ENCODE measurements around the gene ZNF76.
"Not testable (repeated sequence)": the region's sequence is repeated elsewhere in the genome, so short reads cannot be mapped to it uniquely, and the experiment has no call there.

Gene ZNF76

DNA sequence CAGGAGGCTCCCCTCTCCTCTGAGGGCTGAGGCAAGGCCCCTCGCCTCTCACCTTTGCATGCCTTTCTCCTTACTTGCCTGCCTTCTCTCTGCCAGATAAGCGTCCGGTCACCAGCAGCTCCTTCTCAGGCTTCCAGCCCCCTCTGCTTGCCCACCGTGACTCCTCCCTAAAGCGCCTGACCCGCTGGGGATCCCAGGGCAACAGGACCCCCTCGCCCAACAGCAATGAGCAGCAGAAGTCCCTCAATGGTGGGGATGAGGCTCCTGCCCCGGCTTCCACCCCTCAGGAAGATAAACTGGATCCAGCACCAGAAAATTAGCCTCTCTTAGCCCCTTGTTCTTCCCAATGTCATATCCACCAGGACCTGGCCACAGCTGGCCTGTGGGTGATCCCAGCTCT is 61.6 kb downstream of the ZNF76 start:
- CTCF ChIA-PET, result interaction anchor here (0.6 to 1.4 kb wide), 2 partner anchors 9 to 230 kb away, joined by 3 read pairs; no protein-coding TSS in a partner anchor
- DNase-seq, result no peak
- peaks cover 17% of the 10 kb centered on the region for H3K4me1 Mint-ChIP-seq
- H3K27me3 Mint-ChIP-seq, result no peaks in the 10 kb centered on the region
- peaks cover 70% of the 10 kb centered on the region for H3K36me3 Mint-ChIP-seq
- no peak overlapping the region for H3K4me3 Mint-ChIP-seq
- H3K9me3 Mint-ChIP-seq, result no peaks in the 10 kb centered on the region
- peak overlapping the region; percentile 42 for H3K27ac Mint-ChIP-seq

DNA sequence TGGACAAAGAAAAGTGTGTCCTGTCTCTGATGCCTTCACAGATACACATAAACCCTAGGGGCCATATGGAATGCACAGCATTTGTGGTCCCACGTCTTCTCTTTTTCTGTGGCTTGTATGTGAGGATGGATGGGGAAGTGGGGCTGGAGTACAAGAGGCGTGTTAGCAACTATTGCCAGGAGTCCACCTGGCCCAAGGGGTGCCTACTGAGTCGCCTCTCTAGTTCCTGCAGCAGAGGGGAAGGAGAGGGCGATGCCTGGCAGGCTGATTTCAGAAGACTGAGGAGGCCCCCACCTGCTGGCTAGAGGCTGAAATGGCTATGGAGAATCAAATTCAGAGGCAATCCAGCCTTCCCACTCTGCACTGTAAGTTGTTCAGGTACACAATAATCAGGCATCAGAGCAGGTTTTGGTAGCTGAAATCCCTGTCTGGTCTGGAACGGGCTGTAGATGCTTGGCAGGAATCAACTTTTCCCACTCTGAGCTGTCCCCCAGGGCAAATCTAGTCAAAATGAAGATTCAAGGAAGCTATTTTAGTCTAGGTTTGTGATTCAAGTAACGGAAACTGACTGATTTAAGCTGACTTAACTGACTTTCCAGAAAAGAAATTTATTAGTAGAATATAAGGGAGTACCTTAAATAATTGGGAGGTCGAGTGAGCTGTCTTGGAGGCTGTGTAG is 68.0 kb downstream of the ZNF76 start:
- DNase-seq, result peak; percentile 86
- CTCF ChIA-PET, result interaction anchor here (0.6 to 8.9 kb wide), 15 partner anchors 9 to 341 kb away, joined by 3 to 174 read pairs (median 5); partner anchors contain the start of genes DEF6 and PPARD
- H3K27me3 Mint-ChIP-seq, result no peaks in the 10 kb centered on the region
- H3K4me1 Mint-ChIP-seq, result peaks cover 22% of the 10 kb centered on the region
- H3K27ac Mint-ChIP-seq, result peak overlapping the region; percentile 67
- H3K4me3 Mint-ChIP-seq, result no peak overlapping the region
- peaks cover 36% of the 10 kb centered on the region for H3K36me3 Mint-ChIP-seq
- H3K9me3 Mint-ChIP-seq, result peaks cover 3% of the 10 kb centered on the region

DNA sequence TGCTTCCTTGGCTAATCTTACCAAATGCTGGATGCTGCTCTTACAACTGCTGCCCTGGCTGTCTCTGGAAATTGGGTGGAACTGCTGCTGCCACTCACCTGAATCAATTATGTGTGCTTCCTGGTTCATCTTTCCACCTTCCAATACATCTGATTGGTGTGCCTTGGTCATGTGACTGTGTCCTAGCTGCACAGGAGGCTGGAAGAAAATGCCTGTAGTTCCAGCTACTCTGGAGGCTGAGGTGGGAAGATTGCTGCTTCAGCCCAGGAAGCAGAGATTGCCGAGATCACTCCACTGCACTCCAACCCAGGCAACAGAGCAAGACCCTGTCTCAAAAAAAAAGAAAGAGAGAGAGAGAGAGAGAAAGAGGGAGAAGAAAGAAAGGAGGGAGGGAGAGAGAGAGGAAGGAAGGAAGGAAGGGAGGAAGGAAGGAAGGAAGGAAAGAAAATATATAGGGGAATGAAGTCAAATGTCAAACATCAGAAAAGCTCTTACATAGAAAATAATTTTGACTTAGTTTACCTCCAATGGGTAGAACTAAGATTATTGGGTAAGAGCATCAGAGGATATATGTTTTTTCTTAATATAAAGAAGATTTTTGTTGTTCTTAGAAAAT is 68.7 kb downstream of the ZNF76 start:
- no peak for DNase-seq
- Mint-ChIP-seq H3K9me3 (peaks cover 6% of the 10 kb centered on the region), H3K4me3 (no peak overlapping the region), H3K36me3 (peaks cover 40% of the 10 kb centered on the region), H3K4me1 (peaks cover 28% of the 10 kb centered on the region), H3K27ac (no peak overlapping the region), H3K27me3 (no peaks in the 10 kb centered on the region)
- CTCF ChIA-PET, result interaction anchor here (0.6 to 8.9 kb wide), 14 partner anchors 10 to 341 kb away, joined by 3 to 174 read pairs (median 4); partner anchors contain the start of genes DEF6 and PPARD

DNA sequence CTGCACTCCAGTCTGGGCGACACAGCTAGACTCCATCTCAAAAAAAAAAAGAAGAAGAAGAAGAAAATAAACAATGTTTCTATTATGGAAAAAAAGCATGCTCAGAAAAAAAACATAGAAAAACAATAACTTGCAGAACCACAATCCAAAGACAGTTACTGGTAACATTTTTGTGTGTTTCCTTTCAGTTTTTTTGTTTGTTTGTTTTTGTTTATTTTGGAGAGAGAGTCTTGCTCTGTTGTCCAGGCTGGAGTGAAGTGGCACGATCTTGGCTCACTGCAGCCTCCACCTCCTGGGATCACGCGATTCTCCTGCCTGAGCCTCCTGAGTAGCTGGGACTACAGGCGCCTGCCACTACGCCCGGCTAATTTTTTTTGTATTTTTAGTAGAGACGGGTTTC is 69.4 kb downstream of the ZNF76 start:
- not testable (repeated sequence) for DNase-seq, H3K4me3 Mint-ChIP-seq, H3K27me3 Mint-ChIP-seq
- H3K27ac Mint-ChIP-seq, result peak overlapping the region; percentile 24
- peaks cover 12% of the 10 kb centered on the region for H3K9me3 Mint-ChIP-seq
- H3K36me3 Mint-ChIP-seq, result peaks cover 42% of the 10 kb centered on the region
- H3K4me1 Mint-ChIP-seq, result peaks cover 29% of the 10 kb centered on the region
- CTCF ChIA-PET, result interaction anchor here (0.6 to 8.9 kb wide), 5 partner anchors 24 to 285 kb away, joined by 3 to 174 read pairs (median 3); partner anchors contain the start of gene DEF6

DNA sequence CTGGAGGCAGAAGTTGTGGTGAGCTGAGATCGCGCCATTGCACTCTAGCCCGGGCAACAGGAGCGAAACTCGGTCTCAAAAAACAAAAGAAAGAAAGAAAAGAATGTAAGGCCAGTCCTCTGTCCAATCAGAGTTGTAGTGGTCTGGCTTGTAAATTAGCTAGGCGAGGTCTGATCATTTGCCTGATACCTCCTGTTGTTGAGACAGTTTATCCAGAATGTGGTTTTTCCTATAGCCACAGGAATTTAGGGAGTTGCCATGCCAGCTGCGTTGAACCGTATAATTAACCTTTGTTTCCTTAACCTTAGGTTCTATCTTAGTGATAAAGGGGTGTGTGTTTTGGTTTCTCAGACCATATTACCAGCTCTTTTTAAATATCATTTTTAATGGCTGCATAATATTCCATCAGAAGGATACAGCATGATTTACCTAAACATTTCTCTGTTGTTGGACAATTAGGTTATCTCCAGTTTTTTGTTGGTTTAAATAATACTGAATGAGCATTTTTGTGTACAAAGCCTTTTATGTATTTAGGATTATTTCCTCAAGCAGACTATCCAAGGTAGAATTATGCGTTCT is 71.1 kb downstream of the ZNF76 start:
- CTCF ChIA-PET, result interaction anchor here (0.5 to 8.9 kb wide), 3 partner anchors 32 to 677 kb away, joined by 3 to 174 read pairs (median 3); partner anchors contain the start of gene DEF6
- Mint-ChIP-seq H3K4me3 (no peak overlapping the region), H3K9me3 (peaks cover 23% of the 10 kb centered on the region), H3K27ac (no peak overlapping the region), H3K36me3 (peaks cover 38% of the 10 kb centered on the region), H3K4me1 (peaks cover 29% of the 10 kb centered on the region), H3K27me3 (peaks cover 13% of the 10 kb centered on the region)
- no peak for DNase-seq

DNA sequence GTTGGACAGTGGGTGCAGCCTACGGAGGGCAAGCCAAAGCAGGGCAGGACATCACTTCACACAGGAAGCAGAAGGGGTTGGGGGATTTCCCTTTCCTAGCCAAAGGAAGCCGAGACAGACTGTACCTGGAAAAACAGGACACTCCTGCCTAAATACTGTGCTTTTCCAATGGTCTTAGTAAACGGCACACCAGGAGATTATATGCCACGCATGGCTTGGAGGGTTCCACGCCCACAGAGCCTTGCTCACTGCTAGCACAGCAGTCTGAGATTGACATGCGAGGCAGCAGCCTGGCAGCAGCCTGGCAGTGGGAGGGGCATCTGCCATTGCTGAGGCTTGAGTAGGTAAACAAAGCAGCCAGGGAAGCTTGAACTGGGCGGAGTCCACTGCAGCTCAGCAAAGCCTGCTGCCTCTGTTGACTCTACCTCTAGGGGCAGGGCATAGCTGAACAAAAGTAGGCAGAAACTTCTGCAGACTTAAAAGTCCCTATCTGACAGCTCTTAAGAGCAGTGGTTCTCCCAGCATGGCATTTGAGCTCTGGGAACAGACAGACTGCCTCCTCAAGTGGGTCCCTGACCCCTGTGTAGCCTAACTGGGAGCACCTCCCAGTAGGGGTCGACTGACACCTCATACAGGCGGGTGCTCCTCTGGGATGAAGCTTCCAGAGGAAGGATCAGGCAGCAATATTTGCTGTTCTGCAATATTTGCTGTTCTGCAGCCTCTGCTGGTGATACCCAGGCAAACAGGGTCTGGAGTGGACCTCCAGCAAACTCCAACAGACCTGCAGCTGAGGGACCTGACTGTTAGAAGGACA is 72.7 kb downstream of the ZNF76 start:
- Mint-ChIP-seq H3K36me3 (peaks cover 40% of the 10 kb centered on the region), H3K27ac (peak overlapping the region; percentile 19), H3K9me3 (peaks cover 24% of the 10 kb centered on the region), H3K27me3 (peaks cover 19% of the 10 kb centered on the region), H3K4me1 (peaks cover 32% of the 10 kb centered on the region)
- DNase-seq, result peak; percentile 77
- not testable (repeated sequence) for H3K4me3 Mint-ChIP-seq
- CTCF ChIA-PET, result interaction anchor here (0.7 to 8.9 kb wide), 5 partner anchors 10 to 115 kb away, joined by 3 to 174 read pairs (median 3); partner anchors contain the start of gene DEF6

DNA sequence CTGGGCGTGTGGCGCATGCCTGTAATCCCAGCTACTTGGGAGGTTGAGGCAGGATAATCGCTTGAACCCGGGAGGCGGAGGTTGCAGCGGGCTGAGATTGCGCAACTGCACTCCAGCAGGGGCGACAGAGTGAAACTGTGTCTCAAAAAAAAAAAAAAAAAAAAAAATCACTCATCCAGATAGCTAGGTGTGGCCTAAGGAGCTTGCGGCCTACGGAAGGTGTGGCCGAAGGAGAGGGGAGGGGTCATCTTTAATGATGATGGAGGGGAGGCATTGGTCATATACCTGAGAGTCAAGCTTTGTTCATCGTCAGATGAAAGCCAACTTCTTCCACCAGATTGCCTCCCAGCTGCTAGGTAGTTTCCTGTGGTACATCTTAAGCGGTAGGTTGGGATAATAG is 82.0 kb downstream of the ZNF76 start:
- Mint-ChIP-seq H3K9me3 (no peaks in the 10 kb centered on the region), H3K36me3 (peaks cover 32% of the 10 kb centered on the region), H3K27me3 (peaks cover 13% of the 10 kb centered on the region), H3K4me3 (peak overlapping the region; percentile 95), H3K27ac (no peak overlapping the region), H3K4me1 (peaks cover 53% of the 10 kb centered on the region)
- CTCF ChIA-PET, result interaction anchor here (0.6 to 7.2 kb wide), 21 partner anchors 9 to 211 kb away, joined by 3 to 114 read pairs (median 4); partner anchors contain the start of genes DEF6, FANCE and RPL10A
- DNase-seq, result no peak

DNA sequence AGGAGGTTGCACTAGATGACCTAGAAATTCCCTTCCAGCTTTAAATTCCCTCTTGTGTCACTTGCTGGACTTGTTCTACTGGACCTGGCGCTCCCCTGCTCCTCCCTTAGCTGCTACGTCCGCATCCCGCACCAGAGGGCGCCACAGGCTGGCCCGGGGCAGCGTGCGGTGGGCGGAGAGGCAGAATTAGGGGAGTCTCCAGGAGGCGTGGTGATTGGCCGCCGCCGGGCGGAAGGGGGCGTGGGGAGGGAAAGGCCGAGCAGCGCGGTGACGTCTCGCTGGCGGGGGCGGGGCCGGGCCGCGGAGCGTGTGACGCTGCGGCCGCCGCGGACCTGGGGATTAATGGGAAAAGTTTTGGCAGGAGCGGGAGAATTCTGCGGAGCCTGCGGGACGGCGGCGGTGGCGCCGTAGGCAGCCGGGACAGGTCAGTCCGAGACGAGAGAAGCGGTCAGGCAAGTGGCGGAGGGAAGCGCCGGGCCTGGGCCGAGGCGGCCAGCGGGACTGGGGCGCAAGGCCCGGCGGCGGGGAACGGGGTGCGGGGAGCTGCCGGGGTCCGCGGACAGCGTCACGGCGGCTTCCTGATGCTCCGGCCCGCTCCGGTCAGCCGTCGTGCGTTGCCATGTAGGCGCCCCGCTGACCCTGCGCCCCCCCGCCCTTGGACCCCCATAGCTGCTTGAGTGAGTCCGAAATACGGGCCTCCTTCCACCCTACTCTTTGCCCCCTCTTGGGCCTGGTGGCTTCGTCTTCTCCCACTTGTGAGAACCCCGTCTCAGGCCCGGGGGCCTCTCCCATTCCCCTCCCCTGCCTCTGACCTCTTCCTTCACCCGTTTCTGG is 82.9 kb downstream of the ZNF76 start, which contains the start of gene PPARD:
PPARD (plus strand) TSS at position 301 of the 834 bp plus-strand sequence. CDS start 68,530 bp downstream, outside the sequence.
- Mint-ChIP-seq H3K4me1 (peaks cover 53% of the 10 kb centered on the region), H3K4me3 (peak within 1 kb of the TSS; percentile 95), H3K9me3 (no peaks in the 10 kb centered on the region), H3K27me3 (peaks cover 7% of the 10 kb centered on the region), H3K36me3 (peaks cover 31% of the 10 kb centered on the region), H3K27ac (peak within 1 kb of the TSS; percentile 86)
- peak; percentile 98 for DNase-seq
- CTCF ChIA-PET, result interaction anchor here (0.6 to 7.2 kb wide), 24 partner anchors 10 to 394 kb away, joined by 3 to 114 read pairs (median 4); partner anchors contain the start of genes DEF6, FANCE and RPL10A

DNA sequence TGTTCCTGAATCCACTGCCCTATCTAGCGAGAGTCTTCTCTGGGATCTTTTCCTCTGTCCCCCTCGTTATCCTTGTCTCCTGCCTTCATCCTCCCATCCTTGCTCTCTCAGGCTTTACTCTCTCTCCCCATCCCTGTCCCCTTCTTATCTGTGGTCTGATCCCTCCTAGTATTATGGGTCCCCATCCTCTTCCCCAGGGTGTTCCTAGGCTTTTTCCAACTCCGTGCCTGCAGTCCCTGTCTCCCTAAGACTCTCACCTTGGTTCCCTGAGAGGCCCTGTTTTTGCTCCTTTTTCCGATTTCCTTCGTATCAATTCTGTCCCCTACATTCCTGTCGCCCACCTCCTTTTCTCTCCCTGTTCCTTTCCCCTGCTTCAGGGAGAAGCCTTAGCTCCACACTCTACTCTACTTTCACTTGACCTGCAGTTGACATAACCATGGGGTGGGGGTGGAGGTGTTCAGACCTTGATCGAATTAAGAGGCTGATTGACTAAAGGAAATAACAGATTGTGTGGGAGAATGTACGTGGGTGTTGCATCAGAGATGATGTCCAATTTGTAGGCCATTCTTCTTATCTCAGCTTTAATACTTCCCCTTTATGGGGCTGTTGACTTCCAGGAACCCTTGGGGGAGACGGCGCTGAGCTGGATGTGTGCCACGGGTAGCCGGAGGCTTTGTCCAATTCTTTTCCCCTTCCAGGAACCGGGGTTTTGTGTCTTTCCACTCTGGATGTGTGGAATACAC is 83.7 kb downstream of the ZNF76 start:
- peaks cover 34% of the 10 kb centered on the region for H3K36me3 Mint-ChIP-seq
- CTCF ChIA-PET, result interaction anchor here (1.0 to 7.2 kb wide), 12 partner anchors 21 to 393 kb away, joined by 3 to 114 read pairs (median 6); partner anchors contain the start of genes DEF6 and RPL10A
- H3K4me3 Mint-ChIP-seq, result peak overlapping the region; percentile 95
- H3K27me3 Mint-ChIP-seq, result peaks cover 7% of the 10 kb centered on the region
- H3K27ac Mint-ChIP-seq, result peak overlapping the region; percentile 78
- no peak for DNase-seq
- H3K9me3 Mint-ChIP-seq, result no peaks in the 10 kb centered on the region
- H3K4me1 Mint-ChIP-seq, result peaks cover 57% of the 10 kb centered on the region

DNA sequence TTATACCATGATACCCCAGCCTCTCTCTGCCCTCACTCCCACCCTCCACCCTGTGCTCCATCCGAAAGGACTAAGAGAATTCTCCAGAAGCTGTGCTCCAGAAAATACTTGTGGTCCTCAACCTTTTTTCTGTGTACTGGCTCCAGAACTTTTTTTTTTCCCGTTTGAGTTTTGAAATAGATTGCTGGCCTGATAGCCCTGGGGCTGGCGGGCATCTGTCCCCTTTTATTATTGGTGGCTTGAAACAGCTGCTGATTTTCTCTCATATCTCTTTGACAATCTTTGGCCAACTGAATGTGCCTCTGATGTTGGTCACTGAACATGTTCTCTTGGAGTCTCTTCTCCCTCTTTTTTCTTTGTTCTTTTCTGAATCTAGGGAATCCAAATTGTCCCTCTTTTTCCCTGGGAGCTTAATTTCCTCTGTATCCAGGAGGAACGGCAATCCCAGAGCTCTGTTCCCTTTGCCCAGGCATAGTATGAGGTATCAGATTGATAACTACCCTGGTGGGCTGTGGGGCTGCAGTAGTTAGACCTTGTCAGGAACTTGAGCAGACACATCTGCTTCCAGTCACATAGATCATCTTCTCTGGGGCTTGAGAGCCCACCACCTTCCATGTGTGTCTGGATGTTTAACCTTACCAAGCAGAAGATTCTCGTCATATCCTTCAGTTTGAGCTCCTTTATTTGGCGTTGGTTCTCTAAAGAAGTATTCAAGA is 84.5 kb downstream of the ZNF76 start:
- H3K27ac Mint-ChIP-seq, result peak overlapping the region; percentile 72
- H3K4me3 Mint-ChIP-seq, result peak overlapping the region; percentile 95
- peaks cover 64% of the 10 kb centered on the region for H3K4me1 Mint-ChIP-seq
- peaks cover 4% of the 10 kb centered on the region for H3K27me3 Mint-ChIP-seq
- peaks cover 40% of the 10 kb centered on the region for H3K36me3 Mint-ChIP-seq
- H3K9me3 Mint-ChIP-seq, result no peaks in the 10 kb centered on the region
- CTCF ChIA-PET, result interaction anchor here (1.5 to 7.2 kb wide), 7 partner anchors 47 to 123 kb away, joined by 7 to 114 read pairs (median 9); partner anchors contain the start of genes DEF6 and RPL10A
- no peak for DNase-seq
